HG03378 (cell line): ENCODE measurements around the gene GFOD2.
"Not testable (repeated sequence)": the region's sequence is repeated elsewhere in the genome, so short reads cannot be mapped to it uniquely, and the experiment has no call there.

ENCODE experiments used
- ATAC-seq: cut with Tn5 transposase; IDR thresholded peaks from one replicate; pipeline ENCODE4 v1.9.1; 2021; ENCODE audit warnings: mild to moderate bottlenecking, moderate library complexity; ENCODE audit not compliant: unreplicated experiment

The GFOD2 gene

GRCh38 chr16:67707210-67707609 lies 11.9 kb downstream of the GFOD2 start:
- ATAC-seq = no peak

GRCh38 chr16:67704110-67704509 lies 15.0 kb downstream of the GFOD2 start:
- ATAC-seq = no peak

DNA sequence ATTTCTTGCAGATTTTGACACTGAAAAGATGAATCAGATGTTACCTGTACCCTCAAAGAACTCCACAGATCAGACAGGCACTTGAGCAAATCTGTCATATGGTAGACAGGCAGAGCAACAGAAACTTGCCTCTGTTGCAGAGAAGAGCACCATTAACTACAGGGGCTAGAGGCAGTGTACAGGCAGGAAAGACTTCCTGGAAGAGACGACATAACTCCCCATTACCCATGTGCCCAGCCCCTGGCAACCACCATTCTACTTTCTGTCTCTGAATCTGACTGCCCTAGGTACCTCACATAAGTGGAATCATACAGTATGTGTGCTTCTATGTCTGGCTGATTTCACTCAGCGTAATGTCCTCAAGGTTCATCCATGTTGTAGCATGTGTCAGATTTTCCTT lies 15.5 kb downstream of the GFOD2 start:
- ATAC-seq = no peak

GRCh38 chr16:67702130-67702529 lies 17.0 kb downstream of the GFOD2 start:
- ATAC-seq = no peak

DNA sequence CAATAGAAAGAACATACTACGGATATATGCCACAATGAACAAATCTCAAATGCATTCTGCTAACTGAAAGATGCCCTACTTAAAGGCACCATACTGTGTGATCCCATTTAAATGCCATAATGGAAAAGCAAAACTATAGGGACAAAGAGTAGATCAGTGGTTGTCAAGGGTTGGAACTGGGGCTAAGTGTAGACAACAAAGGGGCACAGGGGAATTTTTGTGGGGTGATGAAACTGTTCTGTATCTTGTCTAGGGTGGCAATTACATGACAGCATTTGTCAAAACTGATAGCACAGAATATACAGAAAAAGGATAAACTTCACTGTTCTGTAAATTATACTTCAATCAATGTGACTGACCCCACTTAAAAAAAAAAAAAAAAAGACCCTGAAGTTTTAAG lies 17.7 kb downstream of the GFOD2 start:
- no peak for ATAC-seq

- no peak for ATAC-seq
Observed at GRCh38 chr16:67699265-67699664, 19.9 kb downstream of the GFOD2 start.

DNA sequence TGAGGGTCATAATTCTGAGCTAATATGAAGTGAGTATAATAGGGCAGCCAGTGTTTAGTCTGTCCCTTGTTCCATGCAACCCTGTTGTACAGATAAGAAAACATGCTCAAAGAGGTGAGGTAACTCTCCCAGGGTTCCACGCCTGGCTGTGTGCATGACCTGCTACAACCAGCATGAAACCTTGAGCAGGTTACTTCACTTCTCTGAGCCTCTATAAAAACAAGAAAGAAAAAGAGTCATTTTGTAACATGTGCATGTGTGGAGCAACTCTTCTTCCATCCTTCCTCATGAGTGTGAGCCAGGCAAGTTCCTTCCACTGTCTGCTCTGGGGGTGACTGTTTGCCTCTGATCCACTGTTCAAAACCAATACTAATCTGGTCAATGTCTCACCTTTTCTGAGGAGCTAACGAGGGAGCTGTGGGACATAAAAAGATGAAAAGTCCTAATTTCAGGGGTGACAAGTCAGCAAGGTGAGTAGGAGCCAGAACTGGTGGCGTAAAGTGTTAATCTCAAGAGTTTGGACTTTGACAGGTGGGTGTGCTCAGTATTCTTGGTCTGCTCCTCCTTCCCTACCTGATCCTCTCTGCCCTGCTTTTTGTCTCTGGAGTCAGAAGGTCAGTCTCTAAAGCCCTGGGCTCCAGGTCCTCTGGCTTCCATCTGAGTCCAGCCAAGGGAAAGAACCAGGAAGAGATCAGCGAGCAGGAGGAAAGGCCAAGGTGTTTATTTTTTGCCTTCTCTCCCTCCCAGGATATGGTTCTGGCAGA lies 21.5 kb downstream of the GFOD2 start:
- ATAC-seq = no peak

DNA sequence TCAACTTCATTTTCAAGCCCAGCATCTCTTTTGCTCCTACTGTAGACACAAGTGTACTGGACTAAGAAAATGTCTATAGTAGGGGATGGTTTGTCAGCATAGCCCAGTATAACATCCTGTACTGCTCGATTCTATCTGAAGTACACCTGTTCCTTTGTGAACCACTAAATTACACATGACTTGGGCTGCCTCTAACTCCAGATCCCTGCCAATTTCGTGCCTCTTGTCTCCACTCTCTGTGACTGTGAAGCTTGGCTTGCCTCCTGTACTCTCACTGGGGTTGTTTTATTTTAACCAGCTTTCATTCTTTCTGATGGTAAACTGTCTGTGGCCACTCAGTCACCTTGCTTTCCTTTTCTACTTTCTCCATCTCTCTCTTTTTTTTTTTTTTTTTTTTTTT lies 24.5 kb downstream of the GFOD2 start:
- ATAC-seq = no peak

GRCh38 chr16:67693517-67694285 lies 25.4 kb downstream of the GFOD2 start:
- not testable (repeated sequence) for ATAC-seq

- ATAC-seq = no peak
Observed at GRCh38 chr16:67685388-67686112, 33.6 kb downstream of the GFOD2 start.

DNA sequence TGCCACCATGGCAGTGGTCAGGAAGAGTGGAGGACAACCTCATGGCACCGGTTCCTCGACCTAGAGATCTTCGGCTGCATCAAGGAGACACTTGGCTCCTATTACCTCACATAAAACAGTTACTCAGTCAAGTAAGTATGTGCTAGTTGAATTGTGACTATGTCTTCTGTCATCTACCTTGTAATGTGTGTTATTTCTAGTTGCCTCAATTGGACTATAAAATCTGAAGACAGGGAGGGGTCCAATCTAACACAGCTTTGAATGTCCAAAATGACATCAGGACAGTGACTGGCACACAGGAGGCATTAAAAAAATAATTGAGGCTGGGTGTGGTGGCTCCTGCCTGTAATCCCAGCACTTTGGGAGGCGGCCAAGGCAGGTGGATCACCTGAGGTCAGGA lies 35.3 kb downstream of the GFOD2 start:
- no peak for ATAC-seq

GRCh38 chr16:67679935-67680897 lies 38.9 kb downstream of the GFOD2 start:
- ATAC-seq = no peak

- ATAC-seq = no peak
Observed at GRCh38 chr16:67678354-67679023, 40.6 kb downstream of the GFOD2 start.

GRCh38 chr16:67677712-67678111 lies 41.4 kb downstream of the GFOD2 start:
- ATAC-seq = no peak

DNA sequence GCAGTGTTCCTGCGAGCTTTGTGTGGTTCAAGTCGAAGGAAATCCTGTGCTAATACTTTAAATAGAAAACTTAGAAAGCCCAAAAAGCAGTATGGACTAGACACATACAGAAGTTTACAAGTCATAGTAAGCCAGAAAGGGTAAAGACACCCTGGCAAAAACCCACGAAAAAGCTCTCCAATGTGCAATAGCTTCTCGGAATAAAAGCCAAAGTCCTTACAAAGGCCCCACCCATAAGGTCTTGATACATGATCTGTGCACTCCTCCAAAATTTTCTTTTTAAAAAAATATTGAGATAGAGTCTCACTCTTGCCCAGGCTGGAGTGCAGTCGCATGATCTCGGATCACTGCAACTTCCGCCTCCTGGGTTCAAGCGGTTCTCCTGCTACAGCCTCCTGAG lies 42.2 kb downstream of the GFOD2 start:
- no peak for ATAC-seq

- no peak for ATAC-seq
Observed at GRCh38 chr16:67676516-67676915, 42.6 kb downstream of the GFOD2 start.

GRCh38 chr16:67675999-67676398 lies 43.1 kb downstream of the GFOD2 start:
- no peak for ATAC-seq

GRCh38 chr16:67675579-67675935 lies 43.6 kb downstream of the GFOD2 start:
- no peak for ATAC-seq

DNA sequence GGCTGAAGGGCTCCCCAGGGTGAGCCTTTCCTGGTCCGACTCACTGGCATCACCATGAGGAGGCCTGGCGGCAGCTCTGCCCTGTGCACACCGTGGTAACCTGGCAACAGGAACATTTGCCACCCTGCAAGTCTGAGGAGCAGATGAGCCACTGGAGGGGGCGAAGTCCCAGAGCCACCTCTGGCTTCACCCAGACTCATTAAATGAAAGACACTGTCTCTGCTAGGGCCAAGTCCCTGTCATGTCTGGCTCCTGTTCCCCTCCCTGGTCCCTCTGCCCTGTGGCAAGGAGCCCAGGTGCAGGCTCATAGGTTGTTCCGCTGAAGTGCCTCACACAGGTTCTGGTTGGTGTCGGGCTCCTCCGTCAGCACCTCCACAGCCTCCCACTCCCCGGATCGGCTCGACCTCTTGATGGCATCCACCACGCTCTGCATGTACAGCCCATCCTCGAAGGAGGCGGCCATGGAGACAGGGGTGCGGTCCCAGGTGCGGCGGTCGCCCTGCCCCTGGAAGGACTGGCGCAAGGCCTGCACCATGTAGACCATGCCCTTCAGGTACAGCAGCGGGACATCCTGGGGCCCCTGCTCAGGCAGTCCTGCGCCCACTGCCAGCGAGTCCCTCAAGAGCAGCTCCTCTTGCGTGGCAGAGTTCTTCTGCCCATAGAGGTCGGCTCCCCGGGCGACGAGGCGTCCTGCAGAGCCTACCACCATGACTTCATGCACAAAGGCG lies 44.1 kb downstream of the GFOD2 start:
- ATAC-seq = no peak
